ENCODE data around the gene OR52E4.

GRCh38 chr11:5922749-5923426, 42.5 kb downstream of the OR52E4 start:
- no peak for TF ChIP-seq RAD21 (IDR thresholded peaks at IDR 0.05)
- TF ChIP-seq CTCF (IDR thresholded peaks at IDR 0.05; ENCODE audit: low read depth, low read length, missing input control) = no peak
- no peak for TF ChIP-seq REST (IDR thresholded peaks at IDR 0.05)
- TF ChIP-seq SP1 (IDR thresholded peaks at IDR 0.05) = no peak
- TF ChIP-seq TAF1 (conservative IDR thresholded peaks at IDR 0.05) = no peak
- no peak for TF ChIP-seq YY1 (IDR thresholded peaks at IDR 0.05)
- no peak for TF ChIP-seq NR2F2 (IDR thresholded peaks at IDR 0.05)
- no peak for TF ChIP-seq EGR1 (IDR thresholded peaks at IDR 0.05; ENCODE audit: low read depth in 2 of 2)
- no peak for TF ChIP-seq ATF3 (IDR thresholded peaks at IDR 0.05)
- TF ChIP-seq MAX (IDR thresholded peaks at IDR 0.05) = no peak
- no peak for TF ChIP-seq ZBTB33 (IDR thresholded peaks at IDR 0.05)

Data from liver (tissue), 3 donors.